Measurements from ENCODE around the gene TEF.

The TEF gene

DNA sequence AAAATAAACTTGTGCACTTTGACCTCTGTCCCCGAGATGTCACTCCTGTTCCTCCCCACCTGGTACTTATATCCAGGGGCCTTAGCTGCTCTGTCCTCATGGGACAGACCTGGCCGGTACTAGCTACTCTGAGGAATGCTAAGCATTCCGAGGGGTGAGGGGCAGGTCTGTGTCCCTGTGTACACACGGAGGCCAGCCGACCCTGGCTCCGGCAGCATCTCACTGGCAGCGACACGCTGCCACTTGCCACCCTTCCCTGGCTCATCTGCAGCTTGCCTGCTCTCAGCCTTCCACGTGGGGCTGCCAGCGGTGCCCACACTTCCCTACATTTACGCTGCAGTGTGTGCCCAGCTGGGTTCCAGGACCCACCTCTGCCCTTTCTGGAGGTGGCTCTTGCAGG lies 21.6 kb upstream of the TEF start (continued):
- TF ChIP-seq, protein P1, sequence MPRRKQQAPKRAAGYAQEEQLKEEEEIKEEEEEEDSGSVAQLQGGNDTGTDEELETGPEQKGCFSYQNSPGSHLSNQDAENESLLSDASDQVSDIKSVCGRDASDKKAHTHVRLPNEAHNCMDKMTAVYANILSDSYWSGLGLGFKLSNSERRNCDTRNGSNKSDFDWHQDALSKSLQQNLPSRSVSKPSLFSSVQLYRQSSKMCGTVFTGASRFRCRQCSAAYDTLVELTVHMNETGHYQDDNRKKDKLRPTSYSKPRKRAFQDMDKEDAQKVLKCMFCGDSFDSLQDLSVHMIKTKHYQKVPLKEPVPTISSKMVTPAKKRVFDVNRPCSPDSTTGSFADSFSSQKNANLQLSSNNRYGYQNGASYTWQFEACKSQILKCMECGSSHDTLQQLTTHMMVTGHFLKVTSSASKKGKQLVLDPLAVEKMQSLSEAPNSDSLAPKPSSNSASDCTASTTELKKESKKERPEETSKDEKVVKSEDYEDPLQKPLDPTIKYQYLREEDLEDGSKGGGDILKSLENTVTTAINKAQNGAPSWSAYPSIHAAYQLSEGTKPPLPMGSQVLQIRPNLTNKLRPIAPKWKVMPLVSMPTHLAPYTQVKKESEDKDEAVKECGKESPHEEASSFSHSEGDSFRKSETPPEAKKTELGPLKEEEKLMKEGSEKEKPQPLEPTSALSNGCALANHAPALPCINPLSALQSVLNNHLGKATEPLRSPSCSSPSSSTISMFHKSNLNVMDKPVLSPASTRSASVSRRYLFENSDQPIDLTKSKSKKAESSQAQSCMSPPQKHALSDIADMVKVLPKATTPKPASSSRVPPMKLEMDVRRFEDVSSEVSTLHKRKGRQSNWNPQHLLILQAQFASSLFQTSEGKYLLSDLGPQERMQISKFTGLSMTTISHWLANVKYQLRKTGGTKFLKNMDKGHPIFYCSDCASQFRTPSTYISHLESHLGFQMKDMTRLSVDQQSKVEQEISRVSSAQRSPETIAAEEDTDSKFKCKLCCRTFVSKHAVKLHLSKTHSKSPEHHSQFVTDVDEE (CRISPR knock-in tag; IDR thresholded peaks at IDR 0.05): no peak

DNA sequence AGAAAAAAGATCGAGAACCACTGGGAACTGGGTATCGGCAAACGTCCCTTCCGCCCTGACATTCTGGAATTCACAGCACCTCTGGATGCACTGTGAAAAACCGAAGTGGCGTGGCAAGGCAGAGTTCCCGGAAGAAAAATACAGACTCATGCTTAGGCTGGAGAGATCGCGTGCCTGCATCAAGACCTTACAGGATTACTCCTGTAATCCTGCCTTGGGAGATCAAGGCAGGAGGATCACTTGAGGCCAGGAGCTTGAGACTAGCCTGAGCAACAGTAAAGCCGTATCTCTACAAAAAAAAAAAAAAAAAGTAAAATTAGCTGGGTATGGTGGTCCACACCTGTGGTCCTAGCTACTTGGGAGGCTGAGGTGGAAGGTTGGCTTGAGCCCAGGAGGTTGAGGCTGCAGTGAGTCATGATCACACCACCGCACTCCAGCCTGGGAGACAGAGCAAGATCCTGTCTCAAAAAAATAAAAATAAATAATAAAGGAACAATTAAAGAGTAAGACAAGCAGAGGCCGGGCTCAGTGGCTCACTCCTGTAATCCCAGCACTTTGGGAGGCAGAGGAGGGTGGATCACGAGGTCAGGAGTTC lies 19.9 kb upstream of the TEF start:
- TF ChIP-seq ZFP30 (CRISPR knock-in tag; IDR thresholded peaks at IDR 0.05) (no peak), ESRRG (CRISPR knock-in tag; IDR thresholded peaks at IDR 0.05) (no peak), ZNF70 (CRISPR knock-in tag; IDR thresholded peaks at IDR 0.05) (no peak), CSDC2 (CRISPR knock-in tag; IDR thresholded peaks at IDR 0.05) (no peak), ZC3H10 (CRISPR knock-in tag; IDR thresholded peaks at IDR 0.05) (no peak), BACH2 (CRISPR knock-in tag; IDR thresholded peaks at IDR 0.05; ENCODE audit: borderline replicate concordance) (no peak), ARNTL (CRISPR knock-in tag; IDR thresholded peaks at IDR 0.05; ENCODE audit: borderline replicate concordance, low read depth) (no peak), ZFP3 (CRISPR knock-in tag; IDR thresholded peaks at IDR 0.05) (no peak), RARB (CRISPR knock-in tag; IDR thresholded peaks at IDR 0.05) (no peak), GLIS3 (CRISPR knock-in tag; IDR thresholded peaks at IDR 0.05) (no peak), TOX (CRISPR knock-in tag; IDR thresholded peaks at IDR 0.05; ENCODE audit: borderline replicate concordance) (no peak), SNAI2 (CRISPR knock-in tag; IDR thresholded peaks at IDR 0.05) (no peak)
- TF ChIP-seq, protein P2, sequence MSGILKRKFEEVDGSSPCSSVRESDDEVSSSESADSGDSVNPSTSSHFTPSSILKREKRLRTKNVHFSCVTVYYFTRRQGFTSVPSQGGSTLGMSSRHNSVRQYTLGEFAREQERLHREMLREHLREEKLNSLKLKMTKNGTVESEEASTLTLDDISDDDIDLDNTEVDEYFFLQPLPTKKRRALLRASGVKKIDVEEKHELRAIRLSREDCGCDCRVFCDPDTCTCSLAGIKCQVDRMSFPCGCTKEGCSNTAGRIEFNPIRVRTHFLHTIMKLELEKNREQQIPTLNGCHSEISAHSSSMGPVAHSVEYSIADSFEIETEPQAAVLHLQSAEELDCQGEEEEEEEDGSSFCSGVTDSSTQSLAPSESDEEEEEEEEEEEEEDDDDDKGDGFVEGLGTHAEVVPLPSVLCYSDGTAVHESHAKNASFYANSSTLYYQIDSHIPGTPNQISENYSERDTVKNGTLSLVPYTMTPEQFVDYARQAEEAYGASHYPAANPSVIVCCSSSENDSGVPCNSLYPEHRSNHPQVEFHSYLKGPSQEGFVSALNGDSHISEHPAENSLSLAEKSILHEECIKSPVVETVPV (CRISPR knock-in tag; IDR thresholded peaks at IDR 0.05): no peak
- TF ChIP-seq, protein P3, sequence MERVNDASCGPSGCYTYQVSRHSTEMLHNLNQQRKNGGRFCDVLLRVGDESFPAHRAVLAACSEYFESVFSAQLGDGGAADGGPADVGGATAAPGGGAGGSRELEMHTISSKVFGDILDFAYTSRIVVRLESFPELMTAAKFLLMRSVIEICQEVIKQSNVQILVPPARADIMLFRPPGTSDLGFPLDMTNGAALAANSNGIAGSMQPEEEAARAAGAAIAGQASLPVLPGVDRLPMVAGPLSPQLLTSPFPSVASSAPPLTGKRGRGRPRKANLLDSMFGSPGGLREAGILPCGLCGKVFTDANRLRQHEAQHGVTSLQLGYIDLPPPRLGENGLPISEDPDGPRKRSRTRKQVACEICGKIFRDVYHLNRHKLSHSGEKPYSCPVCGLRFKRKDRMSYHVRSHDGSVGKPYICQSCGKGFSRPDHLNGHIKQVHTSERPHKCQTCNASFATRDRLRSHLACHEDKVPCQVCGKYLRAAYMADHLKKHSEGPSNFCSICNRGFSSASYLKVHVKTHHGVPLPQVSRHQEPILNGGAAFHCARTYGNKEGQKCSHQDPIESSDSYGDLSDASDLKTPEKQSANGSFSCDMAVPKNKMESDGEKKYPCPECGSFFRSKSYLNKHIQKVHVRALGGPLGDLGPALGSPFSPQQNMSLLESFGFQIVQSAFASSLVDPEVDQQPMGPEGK (CRISPR knock-in tag; IDR thresholded peaks at IDR 0.05; ENCODE audit: borderline replicate concordance): no peak
- ATAC-seq: no peak

DNA sequence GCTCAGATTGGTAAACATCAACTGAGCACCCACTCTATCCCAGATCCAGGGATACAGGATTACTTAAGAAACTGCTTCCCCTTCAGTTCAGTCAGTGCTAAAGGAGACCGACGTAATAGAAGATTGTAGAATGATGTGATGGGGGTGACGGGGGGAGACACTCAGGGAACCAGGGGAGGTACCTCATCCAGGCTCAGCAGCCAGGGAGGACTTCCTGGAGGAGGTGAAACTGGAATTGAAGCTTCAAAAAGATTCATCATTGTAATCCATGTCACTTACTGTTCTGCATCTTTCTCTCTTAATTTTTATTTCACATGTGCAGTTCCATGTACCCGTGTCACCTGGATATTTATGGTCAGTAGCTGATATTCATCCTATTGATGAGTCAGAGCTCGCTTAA lies 19.1 kb upstream of the TEF start:
- TF ChIP-seq TCF4 (CRISPR knock-in tag; IDR thresholded peaks at IDR 0.05; ENCODE audit: borderline replicate concordance): no peak
- TF ChIP-seq GLIS3 (CRISPR knock-in tag; IDR thresholded peaks at IDR 0.05): no peak
- TF ChIP-seq ZNF70 (CRISPR knock-in tag; IDR thresholded peaks at IDR 0.05): no peak
- TF ChIP-seq, protein P4, sequence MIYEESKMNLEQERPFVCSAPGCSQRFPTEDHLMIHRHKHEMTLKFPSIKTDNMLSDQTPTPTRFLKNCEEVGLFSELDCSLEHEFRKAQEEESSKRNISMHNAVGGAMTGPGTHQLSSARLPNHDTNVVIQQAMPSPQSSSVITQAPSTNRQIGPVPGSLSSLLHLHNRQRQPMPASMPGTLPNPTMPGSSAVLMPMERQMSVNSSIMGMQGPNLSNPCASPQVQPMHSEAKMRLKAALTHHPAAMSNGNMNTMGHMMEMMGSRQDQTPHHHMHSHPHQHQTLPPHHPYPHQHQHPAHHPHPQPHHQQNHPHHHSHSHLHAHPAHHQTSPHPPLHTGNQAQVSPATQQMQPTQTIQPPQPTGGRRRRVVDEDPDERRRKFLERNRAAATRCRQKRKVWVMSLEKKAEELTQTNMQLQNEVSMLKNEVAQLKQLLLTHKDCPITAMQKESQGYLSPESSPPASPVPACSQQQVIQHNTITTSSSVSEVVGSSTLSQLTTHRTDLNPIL (CRISPR knock-in tag; IDR thresholded peaks at IDR 0.05; ENCODE audit: low read depth): no peak
- no peak for ATAC-seq

DNA sequence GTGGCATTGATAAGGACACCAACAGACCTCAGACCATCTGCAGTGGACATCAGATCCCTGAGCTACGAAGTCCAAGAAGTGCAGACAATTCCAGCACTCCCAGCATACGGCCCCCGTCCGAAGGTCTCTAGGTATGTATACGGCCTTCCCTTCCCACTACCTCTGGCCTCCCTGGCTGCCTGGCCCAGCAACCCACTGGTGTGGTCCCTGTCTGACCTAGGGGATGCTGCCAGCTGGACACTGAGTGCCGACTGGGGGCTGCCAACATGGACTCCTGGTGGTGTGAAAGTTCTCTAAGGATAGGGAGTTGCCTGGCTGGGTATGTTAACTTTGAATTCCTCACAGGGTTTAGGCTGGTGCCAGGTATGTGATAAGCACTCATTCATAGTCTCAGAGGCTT lies 17.5 kb upstream of the TEF start:
- ATAC-seq: no peak
- TF ChIP-seq, protein P1 (CRISPR knock-in tag; IDR thresholded peaks at IDR 0.05): no peak
- no peak for TF ChIP-seq TOX (CRISPR knock-in tag; IDR thresholded peaks at IDR 0.05; ENCODE audit: borderline replicate concordance)
- TF ChIP-seq ZNF70 (CRISPR knock-in tag; IDR thresholded peaks at IDR 0.05): no peak
- TF ChIP-seq CSDC2 (CRISPR knock-in tag; IDR thresholded peaks at IDR 0.05): no peak
- no peak for TF ChIP-seq ZNF8 (CRISPR knock-in tag; IDR thresholded peaks at IDR 0.05)
- TF ChIP-seq SNAI2 (CRISPR knock-in tag; IDR thresholded peaks at IDR 0.05): no peak
- TF ChIP-seq, protein P4 (CRISPR knock-in tag; IDR thresholded peaks at IDR 0.05; ENCODE audit: low read depth): no peak
- TF ChIP-seq ZNF565 (CRISPR knock-in tag; conservative IDR thresholded peaks at IDR 0.05; ENCODE audit: low read depth): no peak
- no peak for TF ChIP-seq ISL1 (CRISPR knock-in tag; IDR thresholded peaks at IDR 0.05)
- TF ChIP-seq ESRRG (CRISPR knock-in tag; IDR thresholded peaks at IDR 0.05): no peak
- no peak for TF ChIP-seq PPARA (CRISPR knock-in tag; IDR thresholded peaks at IDR 0.05; ENCODE audit: borderline replicate concordance)
- TF ChIP-seq ARNTL (CRISPR knock-in tag; IDR thresholded peaks at IDR 0.05; ENCODE audit: borderline replicate concordance, low read depth): no peak
- TF ChIP-seq GLIS3 (CRISPR knock-in tag; IDR thresholded peaks at IDR 0.05): no peak
- TF ChIP-seq, protein P3 (CRISPR knock-in tag; IDR thresholded peaks at IDR 0.05; ENCODE audit: borderline replicate concordance): no peak

All from SK-N-SH treated with all-trans-retinoic acid at 6 μM for 48 hours (cell line).